ENCODE measurements around the gene SPI1. TPM values are rescaled to one million over a fixed set of nuclear protein-coding genes. Genes with fewer than 3 reads are reported as not detected.

Gene SPI1
- total RNA-seq, 1 donor from 2014 or later, result not detected

- TF ChIP-seq CTCF (conservative IDR thresholded peaks at IDR 0.05), result no peak
- Mint-ChIP-seq H3K9me3 (no peaks in the 10 kb centered on the region), H3K4me3 (no peak overlapping the region), H3K36me3 (peaks cover 16% of the 10 kb centered on the region), H3K4me1 (ENCODE audit: unreplicated experiment) (no peaks in the 10 kb centered on the region), H3K27ac (no peak overlapping the region), H3K27me3 (no peaks in the 10 kb centered on the region)
- no peak for DNase-seq (ENCODE audit: extremely low spot score, unreplicated experiment)
Observed at GRCh38 chr11:47415949-47416472, 37.7 kb upstream of the SPI1 start.

GRCh38 chr11:47415091-47415854 lies 36.9 kb upstream of the SPI1 start:
- Mint-ChIP-seq H3K27ac (no peak overlapping the region), H3K36me3 (peaks cover 16% of the 10 kb centered on the region), H3K4me1 (ENCODE audit: unreplicated experiment) (no peaks in the 10 kb centered on the region), H3K4me3 (no peak overlapping the region), H3K9me3 (no peaks in the 10 kb centered on the region), H3K27me3 (no peaks in the 10 kb centered on the region)
- DNase-seq (ENCODE audit: extremely low spot score, unreplicated experiment), result no peak
- no peak for TF ChIP-seq CTCF (conservative IDR thresholded peaks at IDR 0.05)

- Mint-ChIP-seq H3K36me3 (peaks cover 10% of the 10 kb centered on the region), H3K4me1 (ENCODE audit: unreplicated experiment) (no peaks in the 10 kb centered on the region), H3K27ac (no peak overlapping the region), H3K27me3 (no peaks in the 10 kb centered on the region), H3K4me3 (no peak overlapping the region), H3K9me3 (no peaks in the 10 kb centered on the region)
- no peak for DNase-seq (ENCODE audit: extremely low spot score, unreplicated experiment)
- TF ChIP-seq CTCF (conservative IDR thresholded peaks at IDR 0.05), result no peak
Observed at GRCh38 chr11:47414685-47415070, 36.3 kb upstream of the SPI1 start.

GRCh38 chr11:47413908-47414684 lies 35.7 kb upstream of the SPI1 start:
- no peak for TF ChIP-seq CTCF (conservative IDR thresholded peaks at IDR 0.05)
- H3K4me3 Mint-ChIP-seq, result no peak overlapping the region
- H3K27me3 Mint-ChIP-seq, result no peaks in the 10 kb centered on the region
- peaks cover 8% of the 10 kb centered on the region for H3K36me3 Mint-ChIP-seq
- H3K27ac Mint-ChIP-seq, result peak overlapping the region; percentile 53
- DNase-seq (ENCODE audit: extremely low spot score, unreplicated experiment), result no peak
- no peaks in the 10 kb centered on the region for H3K9me3 Mint-ChIP-seq
- no peaks in the 10 kb centered on the region for H3K4me1 Mint-ChIP-seq (ENCODE audit: unreplicated experiment)

GRCh38 chr11:47413351-47413750 lies 35.0 kb upstream of the SPI1 start:
- Mint-ChIP-seq H3K4me3 (no peak overlapping the region), H3K4me1 (ENCODE audit: unreplicated experiment) (no peaks in the 10 kb centered on the region), H3K36me3 (peaks cover 6% of the 10 kb centered on the region), H3K27me3 (no peaks in the 10 kb centered on the region), H3K9me3 (no peaks in the 10 kb centered on the region), H3K27ac (no peak overlapping the region)
- TF ChIP-seq CTCF (conservative IDR thresholded peaks at IDR 0.05), result no peak
- no peak for DNase-seq (ENCODE audit: extremely low spot score, unreplicated experiment)
